Umbilical cord (tissue), 2 donors: ENCODE data around the gene ZNF816. TPM values are rescaled to one million over a fixed set of nuclear protein-coding genes. Genes with fewer than 3 reads are reported as not detected.
A peak's percentile ranks its signal among the peaks of the same experiment; 100 is the strongest.
"Not testable (repeated sequence)": the region's sequence is repeated elsewhere in the genome, so short reads cannot be mapped to it uniquely, and the experiment has no call there.

Experiments
- DNase-seq: peaks from one replicate; pipeline ENCODE4 v3.0.0-alpha.2; 2015; ENCODE audit warnings: low spot score
- total RNA-seq: library from RNA; depleted of rRNA; stranded (reverse); fragments of >200 nt; gene quantifications from one replicate; pipeline ENCODE4 v1.2.3, GENCODE V29; 2014; ENCODE audit warnings: low replicate concordance; ENCODE audit not compliant: insufficient read depth

Gene ZNF816
- total RNA-seq, 1 donor from 2014 or later = 8.9 TPM

GRCh38 chr19:52961981-52962380, 700 bp downstream of the ZNF816 start:
- DNase-seq = no peak

DNA sequence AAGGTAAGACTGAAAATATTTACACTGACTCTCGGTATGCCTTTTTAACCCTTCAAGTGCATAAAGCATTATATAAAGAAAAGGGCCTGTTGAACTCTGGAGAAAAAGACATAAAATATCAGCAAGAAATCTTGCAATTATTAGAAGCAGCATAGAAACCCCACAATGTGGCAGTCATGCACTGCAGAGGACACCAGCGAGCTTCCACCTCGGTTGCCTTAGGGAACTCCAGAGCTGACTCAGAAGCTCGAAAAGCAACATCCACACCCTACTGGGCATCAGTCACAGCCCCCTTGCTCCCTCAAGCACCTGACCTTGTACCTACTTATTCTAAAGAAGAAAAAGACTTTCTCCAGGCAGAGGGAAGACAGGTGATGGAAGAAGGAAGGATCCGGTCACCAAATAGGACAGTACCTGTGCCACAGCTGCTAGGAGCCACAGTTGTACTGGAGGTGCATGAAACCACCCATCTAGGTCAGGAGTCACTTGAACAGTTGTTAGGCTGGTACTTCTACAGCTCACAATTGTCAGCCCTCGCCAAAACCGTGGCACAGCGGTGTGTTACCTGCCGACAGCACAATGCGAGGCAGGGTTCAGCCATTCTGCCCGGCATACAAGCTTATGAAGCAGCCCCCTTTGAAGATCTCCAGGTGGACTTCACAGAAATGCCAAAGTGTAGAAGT, 2.9 kb downstream of the ZNF816 start:
- no peak for DNase-seq

- no peak for DNase-seq
Observed at GRCh38 chr19:52957591-52957990, 5.1 kb downstream of the ZNF816 start.

DNA sequence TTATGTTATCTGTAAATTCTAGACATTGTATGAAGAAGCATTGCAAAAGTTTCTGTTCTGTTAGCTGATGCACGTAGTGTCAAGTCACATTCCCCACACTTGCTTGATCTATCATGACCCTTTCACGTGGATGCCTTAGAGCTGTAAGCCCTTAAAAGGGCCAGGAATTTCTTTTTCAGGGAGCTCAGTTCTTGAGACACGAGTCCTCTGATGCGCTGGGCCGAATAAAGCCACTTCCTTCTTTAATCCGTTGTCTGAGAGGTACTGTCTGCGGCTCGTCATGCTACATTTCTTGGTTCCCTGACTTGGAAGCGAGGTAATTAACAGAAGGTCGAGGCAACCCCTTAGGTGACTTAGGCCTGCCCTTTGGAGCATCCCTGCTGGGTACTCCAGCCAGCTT, 5.8 kb downstream of the ZNF816 start:
- no peak for DNase-seq

DNA sequence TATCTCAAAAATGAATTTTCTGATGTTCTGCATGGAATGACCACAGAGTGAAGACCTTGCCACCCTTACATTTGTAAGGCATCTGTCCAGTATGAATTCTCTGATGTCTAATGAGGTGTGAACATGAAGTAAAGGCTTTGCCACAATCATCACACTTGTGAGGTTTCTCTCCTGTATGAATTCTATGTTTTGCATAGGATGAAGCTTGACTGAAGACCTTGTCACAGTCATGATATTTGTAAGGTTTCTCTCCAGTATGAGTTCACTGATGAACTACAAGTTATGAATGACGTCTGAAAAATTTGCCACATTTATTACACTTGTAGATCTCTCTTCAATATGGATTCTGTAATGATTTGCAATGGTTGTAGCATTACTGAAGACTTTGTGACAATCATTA, 13.3 kb downstream of the ZNF816 start:
- no peak for DNase-seq

DNA sequence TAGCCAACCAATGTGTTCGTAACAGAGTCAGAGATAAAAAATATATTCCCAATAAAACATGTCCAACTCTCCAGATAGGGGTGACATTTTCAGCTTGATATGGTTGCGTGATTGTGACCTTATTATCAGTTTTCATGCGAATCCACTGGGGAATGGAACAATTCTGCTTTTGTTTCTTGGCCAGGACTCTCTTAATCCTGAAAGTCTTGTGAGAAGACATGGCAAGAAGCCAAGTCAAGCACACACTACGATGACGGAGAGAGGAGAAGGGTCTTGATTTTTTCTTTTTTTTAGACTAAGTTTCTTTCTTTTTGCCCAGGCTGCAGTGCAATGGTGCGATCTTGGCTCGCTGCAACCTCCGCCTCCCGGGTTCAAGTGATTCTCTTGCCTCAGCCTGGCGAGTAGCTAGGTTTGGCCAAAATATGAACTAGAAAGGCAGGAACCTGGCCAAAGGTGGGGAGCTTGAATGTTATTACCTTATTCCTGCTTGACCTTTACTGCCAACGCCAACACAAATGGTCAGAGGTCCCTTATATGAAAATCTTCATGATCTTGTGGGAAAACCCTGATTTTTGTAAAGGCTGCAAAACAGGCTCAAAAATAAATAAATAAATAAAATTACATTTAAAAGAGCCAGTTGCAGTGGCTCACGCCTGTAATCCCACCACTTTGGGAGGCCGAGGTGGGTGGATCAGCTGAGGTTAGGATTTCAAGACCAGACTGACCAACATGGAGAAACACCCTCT, 14.5 kb downstream of the ZNF816 start:
- no peak for DNase-seq

- no peak for DNase-seq
Observed at GRCh38 chr19:52946322-52947310, 16.1 kb downstream of the ZNF816 start.

- DNase-seq = no peak
Observed at GRCh38 chr19:52945652-52946321, 16.9 kb downstream of the ZNF816 start.

DNA sequence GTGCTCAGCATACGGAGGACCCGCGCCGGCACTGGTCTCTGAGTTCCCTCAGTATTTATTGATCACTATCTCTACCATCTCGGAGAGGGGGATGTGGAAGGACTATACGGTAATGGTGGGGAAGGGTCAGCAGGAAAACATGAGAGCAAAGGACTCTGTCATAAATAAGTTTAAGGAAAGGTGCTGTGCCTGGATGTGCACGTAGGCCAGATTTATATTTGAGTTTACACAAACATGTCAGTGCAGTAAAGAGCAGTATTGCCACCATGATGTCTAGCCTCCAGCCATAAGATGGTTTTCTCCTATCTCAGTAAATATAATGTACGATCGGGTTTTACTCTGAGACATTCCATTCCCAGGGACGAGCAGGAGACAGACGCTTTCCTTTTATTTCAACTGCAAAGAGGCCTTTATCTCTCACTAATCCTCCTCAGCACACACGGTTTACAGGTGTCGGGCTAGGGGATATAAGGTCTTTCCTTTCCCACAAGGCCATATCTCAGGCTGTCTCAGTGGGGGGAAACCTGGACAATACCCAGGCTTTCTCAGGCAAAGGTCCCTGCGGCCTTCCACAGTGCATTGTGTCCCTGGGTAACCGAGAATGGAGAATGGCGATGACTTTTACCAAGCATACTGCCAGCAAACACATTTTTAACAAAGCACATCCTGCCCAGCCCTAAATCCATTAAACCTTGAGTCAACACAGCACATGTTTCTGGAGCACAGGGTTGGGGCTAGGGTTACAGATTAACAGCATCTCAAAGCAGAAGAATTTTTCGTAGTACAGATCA, 17.8 kb downstream of the ZNF816 start:
- DNase-seq = not testable (repeated sequence)

DNA sequence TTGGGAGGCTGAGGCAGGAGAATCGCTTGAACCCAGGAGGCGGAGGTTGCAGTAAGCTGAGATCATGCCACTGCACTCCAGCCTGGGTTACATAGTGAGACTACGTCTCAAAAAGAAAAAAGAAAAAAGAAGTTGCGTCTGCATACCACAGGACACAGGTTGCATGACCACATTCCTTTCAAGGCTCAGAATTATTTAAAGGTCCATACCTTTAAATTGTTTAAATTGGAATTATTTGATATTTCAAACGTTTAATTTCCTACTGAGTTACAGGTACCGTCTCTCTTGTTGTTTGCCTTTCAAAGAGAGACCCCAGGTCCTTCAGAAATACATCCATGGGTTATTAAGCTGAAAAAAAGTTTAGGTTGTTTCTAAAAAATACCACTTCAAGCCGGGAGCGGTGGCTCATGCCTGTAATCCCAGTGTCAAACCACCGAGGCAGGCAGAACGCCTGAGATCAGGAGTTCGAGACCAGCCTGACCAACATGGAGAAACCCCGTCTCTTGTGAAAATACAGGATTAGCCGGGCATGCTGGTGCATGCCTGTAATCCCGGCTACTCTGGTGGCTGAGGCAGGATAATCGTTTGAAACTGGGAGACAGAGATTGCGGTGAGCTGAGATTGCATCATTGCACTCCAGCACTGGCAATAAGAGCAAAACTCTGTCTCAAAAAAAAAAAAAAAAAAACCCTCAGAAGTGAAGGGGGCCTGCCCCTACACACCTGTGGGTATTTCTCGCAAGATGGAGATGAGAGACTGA, 18.6 kb downstream of the ZNF816 start:
- DNase-seq = no peak

DNA sequence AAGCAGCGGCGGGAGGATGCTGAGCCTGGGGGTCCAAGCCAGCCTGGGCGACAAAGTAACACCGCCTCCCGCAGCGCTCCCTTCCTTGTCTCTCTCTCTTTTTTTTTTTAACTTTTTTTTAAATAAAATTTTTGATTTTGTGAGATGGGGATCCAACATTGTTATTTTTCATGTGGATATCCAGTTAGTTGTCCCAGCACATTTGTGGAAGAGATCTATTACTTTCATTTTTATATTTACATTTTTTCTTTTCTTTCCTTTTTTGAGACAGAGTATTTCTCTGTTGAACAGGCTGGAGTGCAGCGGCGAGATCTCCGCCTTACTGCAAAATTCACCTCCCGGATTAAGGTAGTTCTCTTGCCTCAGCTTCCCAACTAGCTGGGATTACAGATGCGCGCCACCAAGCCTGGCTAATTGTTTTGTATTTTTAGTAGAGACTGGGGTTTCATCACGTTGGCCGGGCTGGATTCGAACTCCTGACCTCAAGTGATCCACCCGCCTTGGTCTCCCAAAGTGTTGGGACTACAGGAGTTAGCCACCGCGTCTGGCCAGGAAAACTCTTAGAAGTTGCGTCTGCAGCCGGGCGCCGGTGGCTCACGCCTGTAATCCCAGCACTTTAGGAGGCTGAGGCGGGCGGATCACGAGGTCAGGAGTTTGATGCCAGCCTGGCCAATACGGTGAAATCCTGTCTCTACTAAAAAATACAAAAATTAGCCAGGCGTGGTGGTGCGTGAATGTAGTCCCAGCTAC, 19.4 kb downstream of the ZNF816 start:
- no peak for DNase-seq

GRCh38 chr19:52942386-52943133, 20.1 kb downstream of the ZNF816 start:
- DNase-seq = peak; percentile 93

GRCh38 chr19:52941941-52942385, 20.7 kb downstream of the ZNF816 start:
- peak; percentile 64 for DNase-seq

- not testable (repeated sequence) for DNase-seq
Observed at GRCh38 chr19:52941523-52941922, 21.2 kb downstream of the ZNF816 start.

DNA sequence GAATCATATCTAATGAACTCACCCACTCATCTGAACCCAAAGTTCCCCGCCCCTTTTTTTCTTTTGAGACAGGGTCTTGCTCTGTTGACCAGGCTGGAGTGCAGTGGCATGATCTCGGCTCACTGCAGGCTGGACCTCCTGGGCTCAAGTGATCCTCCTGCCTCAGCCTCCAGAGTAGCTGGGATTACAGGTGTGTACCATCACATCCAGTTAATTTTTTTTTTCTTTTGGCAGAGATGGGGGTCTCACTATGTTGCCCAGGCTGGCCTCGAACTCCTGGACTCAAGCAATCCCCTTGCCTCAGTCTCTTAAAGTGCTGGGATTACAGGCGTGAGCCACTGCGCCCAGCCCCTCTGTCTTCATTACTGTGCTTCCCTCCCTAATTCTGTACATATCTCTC, 21.8 kb downstream of the ZNF816 start:
- DNase-seq = not testable (repeated sequence)

DNA sequence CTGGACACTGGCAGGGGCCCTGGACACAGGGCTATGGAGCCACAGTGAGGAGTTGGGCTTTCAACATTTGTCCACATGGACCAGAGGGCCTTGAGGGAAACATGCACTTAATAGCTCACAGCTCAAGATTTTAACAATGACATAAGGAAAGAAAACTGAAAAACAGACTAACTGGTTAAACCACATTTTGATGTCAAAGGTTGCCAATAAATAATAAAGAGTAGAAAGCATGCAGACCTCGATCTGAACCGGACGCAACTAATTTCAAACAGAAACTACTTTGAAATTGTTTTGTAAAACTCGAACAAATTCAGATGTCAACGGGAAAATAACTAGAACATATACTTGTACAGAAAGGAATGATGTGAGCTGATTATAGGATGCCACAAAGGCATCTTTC, 23.9 kb downstream of the ZNF816 start:
- peak; percentile 74 for DNase-seq

- no peak for DNase-seq
Observed at GRCh38 chr19:52936954-52937325, 25.7 kb downstream of the ZNF816 start.
